HG02588 (cell line): ENCODE results near the gene INPP4A.

Experiments
- ATAC-seq: cut with Tn5 transposase; IDR thresholded peaks from one replicate; pipeline ENCODE4 v1.9.1; 2021; ENCODE audit warnings: mild to moderate bottlenecking, moderate library complexity; ENCODE audit not compliant: unreplicated experiment

INPP4A gene

GRCh38 chr2:98473995-98474780 lies 29.5 kb downstream of the INPP4A start:
- peak; percentile 36 for ATAC-seq

- no peak for ATAC-seq
Observed at GRCh38 chr2:98474979-98475632, 30.4 kb downstream of the INPP4A start.

GRCh38 chr2:98476192-98476868 lies 31.7 kb downstream of the INPP4A start:
- peak; percentile 28 for ATAC-seq

- no peak for ATAC-seq
Observed at GRCh38 chr2:98477036-98477435, 32.4 kb downstream of the INPP4A start.

GRCh38 chr2:98477506-98477905 lies 32.8 kb downstream of the INPP4A start:
- ATAC-seq: no peak

GRCh38 chr2:98478088-98478551 lies 33.5 kb downstream of the INPP4A start:
- ATAC-seq: no peak

- no peak for ATAC-seq
Observed at GRCh38 chr2:98478907-98479306, 34.2 kb downstream of the INPP4A start.

GRCh38 chr2:98479371-98479770 lies 34.7 kb downstream of the INPP4A start:
- ATAC-seq: no peak

GRCh38 chr2:98479959-98480524 lies 35.4 kb downstream of the INPP4A start:
- ATAC-seq: peak; percentile 32

- no peak for ATAC-seq
Observed at GRCh38 chr2:98480598-98480997, 35.9 kb downstream of the INPP4A start.

- ATAC-seq: no peak
Observed at GRCh38 chr2:98482362-98482761, 37.7 kb downstream of the INPP4A start.

- ATAC-seq: peak; percentile 71
Observed at GRCh38 chr2:98483257-98483861, 38.7 kb downstream of the INPP4A start.

- no peak for ATAC-seq
Observed at GRCh38 chr2:98484121-98484557, 39.5 kb downstream of the INPP4A start.

GRCh38 chr2:98484652-98485452 lies 40.2 kb downstream of the INPP4A start:
- ATAC-seq: no peak

GRCh38 chr2:98485453-98485755 lies 40.7 kb downstream of the INPP4A start:
- ATAC-seq: no peak

- ATAC-seq: no peak
Observed at GRCh38 chr2:98486374-98486981, 41.8 kb downstream of the INPP4A start.

- ATAC-seq: no peak
Observed at GRCh38 chr2:98487101-98487805, 42.6 kb downstream of the INPP4A start.

- peak; percentile 45 for ATAC-seq
Observed at GRCh38 chr2:98487806-98488189, 43.1 kb downstream of the INPP4A start.

GRCh38 chr2:98488252-98488651 lies 43.6 kb downstream of the INPP4A start:
- ATAC-seq: no peak
